Stomach (tissue), 9 donors: Measurements from ENCODE around the gene RSU1. TPM values are rescaled to one million over a fixed set of nuclear protein-coding genes. Genes with fewer than 3 reads are reported as not detected.

Experiments used
- DNase-seq, 2 donors: peaks; one replicate each; pipeline versions ENCODE4 v3.0.0 to v3.0.0-alpha.2; 2013 to 2019
- H3K27ac ChIP-seq, 5 donors: fragments of 200-600 bp in 4 of 5; sonication (generic) in 4 of 5; one replicate each; pipeline ENCODE4 v1.5.1; 2013 to 2019; ENCODE audit warnings: mild to moderate bottlenecking in 1 of 5, moderate library complexity in 1 of 5
- H3K27me3 ChIP-seq, 3 donors: fragments of 200-600 bp; sonication (generic); one replicate each; pipeline ENCODE4 v1.5.1; 2017 to 2019; ENCODE audit warnings: mixed run types in 1 of 3
- H3K36me3 ChIP-seq, 4 donors: fragments of 200-600 bp; sonication (generic); 1 replicate in 3 of 4; 2 replicates in 1 of 4; pipeline ENCODE4 v1.5.1; 2016 to 2019
- H3K4me1 ChIP-seq, 4 donors: fragments of 200-600 bp; sonication (generic); one replicate each; pipeline ENCODE4 v1.5.1; 2016 to 2019
- H3K4me3 ChIP-seq, 4 donors: fragments of 200-600 bp; sonication (generic) in 3 of 4; one replicate each; pipeline ENCODE4 v1.5.1; 2016 to 2019; ENCODE audit warnings: mild to moderate bottlenecking in 1 of 4
- H3K9me3 ChIP-seq, 4 donors: fragments of 200-600 bp; sonication (generic); one replicate each; pipeline ENCODE4 v1.5.1; 2016 to 2019
- EP300 ChIP-seq: sonication (generic); formaldehyde crosslinking; IDR thresholded peaks from one replicate; pipeline ENCODE4 v1.6.1; 2017; ENCODE audit warnings: antibody characterized with exemption
- POLR2A ChIP-seq, 4 donors: fragments of 450-650 bp; IDR thresholded peaks; one replicate each; pipeline ENCODE4 v1.6.1; 2016; ENCODE audit warnings: antibody characterized with exemption in 4 of 4, control low read depth in 2 of 4, mild to moderate bottlenecking in 1 of 4, moderate library complexity in 1 of 4
- POLR2AphosphoS5 ChIP-seq, 3 donors: sonication (generic); formaldehyde crosslinking; IDR thresholded peaks; one replicate each; pipeline ENCODE4 v1.6.1; 2016; ENCODE audit warnings: antibody characterized with exemption in 3 of 3
- WGBS, 5 donors: extraction: QIAGEN DNeasy Blood & Tissue Kit in 3 of 5; methylation state at CpG; one replicate each; pipeline versions ENCODE4 v1.1.5 to v1.1.7; 2013 to 2018; 5-methylcytosine and 5-hydroxymethylcytosine counted together
- intact Hi-C: fragments of 100-400 bp; cut with DNase I; formaldehyde crosslinking; loops from one replicate; pipeline ENCODE4 v1.15.1; 2023; ENCODE audit warnings: low total_unique reads
- polyA plus RNA-seq, 3 donors: library from polyadenylated mRNA; stranded (reverse); fragments of 200-250 nt; gene quantifications; one replicate each; pipeline ENCODE4 v1.2.3, GENCODE V29; 2013
- total RNA-seq, 5 donors: library from RNA; depleted of rRNA; stranded (reverse); fragments of >200 nt; gene quantifications; one replicate each; pipeline versions ENCODE4 v1.1.0 to v1.2.3, GENCODE V29; 2014 to 2016
- TF ChIP-seq, protein P1 (sequence below), 7 experiments: fragments of 450-650 bp in 4 of 7; fragments of 200-600 bp in 3 of 7; sonication (generic) in 3 of 7; IDR thresholded peaks; one replicate each; pipeline ENCODE4 v1.5.1; 2016 to 2019; ENCODE audit warnings: antibody characterized with exemption in 7 of 7, control low read depth in 2 of 7, mild to moderate bottlenecking in 1 of 7
- donor health status: healthy with polysubstance abuse.
- donor health status: Bipolar disorder and iron deficiency.
- donor health status: healthy.

The RSU1 gene
- total and polyA plus RNA-seq, 8 donors, result 8.7 to 43.8 (median 40.4) TPM

DNA sequence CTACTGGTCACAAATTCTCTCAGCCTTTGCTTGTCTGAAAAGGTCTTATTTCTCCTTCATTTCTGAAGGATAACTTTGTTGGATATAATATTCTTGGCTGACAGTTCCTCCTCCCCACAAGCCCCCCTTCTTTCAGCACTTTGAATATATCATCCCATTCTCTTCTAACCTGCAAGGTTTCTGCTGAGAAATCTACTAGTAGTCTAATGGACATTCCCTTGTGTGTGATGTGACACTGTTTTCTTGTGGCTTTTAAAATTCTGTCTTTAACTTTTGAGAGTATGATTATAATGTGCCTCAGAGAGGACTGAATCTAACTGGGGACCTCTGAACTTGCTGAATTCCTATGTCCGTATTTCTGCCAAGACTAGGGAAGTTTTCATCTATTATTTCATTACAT, 104.3 kb downstream of the RSU1 start:
- Histone ChIP-seq H3K4me3 (no peak overlapping the region), H3K27me3 (no peaks in the 10 kb centered on the region), H3K9me3 (peaks cover 0 to 24% (median 15%) of the 10 kb centered on the region in 4 donors), H3K36me3 (peaks cover 0 to 4% (median 3%) of the 10 kb centered on the region in 4 donors), H3K4me1 (no peaks in the 10 kb centered on the region), H3K27ac (no peak overlapping the region)
- intact Hi-C loops, result no loop called here
- no peak for DNase-seq
- TF ChIP-seq, protein P1, sequence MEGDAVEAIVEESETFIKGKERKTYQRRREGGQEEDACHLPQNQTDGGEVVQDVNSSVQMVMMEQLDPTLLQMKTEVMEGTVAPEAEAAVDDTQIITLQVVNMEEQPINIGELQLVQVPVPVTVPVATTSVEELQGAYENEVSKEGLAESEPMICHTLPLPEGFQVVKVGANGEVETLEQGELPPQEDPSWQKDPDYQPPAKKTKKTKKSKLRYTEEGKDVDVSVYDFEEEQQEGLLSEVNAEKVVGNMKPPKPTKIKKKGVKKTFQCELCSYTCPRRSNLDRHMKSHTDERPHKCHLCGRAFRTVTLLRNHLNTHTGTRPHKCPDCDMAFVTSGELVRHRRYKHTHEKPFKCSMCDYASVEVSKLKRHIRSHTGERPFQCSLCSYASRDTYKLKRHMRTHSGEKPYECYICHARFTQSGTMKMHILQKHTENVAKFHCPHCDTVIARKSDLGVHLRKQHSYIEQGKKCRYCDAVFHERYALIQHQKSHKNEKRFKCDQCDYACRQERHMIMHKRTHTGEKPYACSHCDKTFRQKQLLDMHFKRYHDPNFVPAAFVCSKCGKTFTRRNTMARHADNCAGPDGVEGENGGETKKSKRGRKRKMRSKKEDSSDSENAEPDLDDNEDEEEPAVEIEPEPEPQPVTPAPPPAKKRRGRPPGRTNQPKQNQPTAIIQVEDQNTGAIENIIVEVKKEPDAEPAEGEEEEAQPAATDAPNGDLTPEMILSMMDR (IDR thresholded peaks at IDR 0.05), result no peak
- TF ChIP-seq POLR2AphosphoS5 (IDR thresholded peaks at IDR 0.05) (no peak), POLR2A (IDR thresholded peaks at IDR 0.05) (no peak), EP300 (no peak)
- WGBS, 5 donors, result 98 to 100% (median 100%) methylated on average over 1 of the region's 1 CpG

DNA sequence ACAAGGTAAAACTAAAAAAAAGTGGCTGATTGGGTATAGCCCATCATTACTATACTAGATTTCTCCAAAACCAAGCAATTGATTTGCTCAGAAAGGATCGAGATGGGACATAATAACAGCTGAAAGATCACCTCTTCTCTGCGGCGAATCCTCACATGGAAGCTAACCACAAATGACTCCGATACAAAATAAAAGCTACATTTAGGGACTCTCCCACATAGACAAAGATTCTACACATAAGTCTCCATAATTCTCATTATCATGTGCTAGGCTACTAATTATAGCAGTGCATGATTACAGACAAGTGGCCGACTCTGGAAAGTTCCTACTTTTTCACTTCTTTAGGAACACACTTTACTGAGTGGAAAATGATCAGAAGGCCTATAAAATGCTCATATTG, 116.9 kb downstream of the RSU1 start:
- intact Hi-C loops, result no loop called here
- H3K9me3 ChIP-seq, result peaks cover 0 to 14% (median 0%) of the 10 kb centered on the region in 4 donors
- DNase-seq, result no peak
- no peak overlapping the region for H3K4me3 ChIP-seq
- no peaks in the 10 kb centered on the region for H3K27me3 ChIP-seq
- no peak for TF ChIP-seq EP300
- H3K36me3 ChIP-seq, result peaks cover 0 to 13% (median 0%) of the 10 kb centered on the region in 4 donors
- H3K27ac ChIP-seq, result no peak overlapping the region
- 91 to 96% (median 96%) methylated on average over 5 of the region's 5 CpGs for WGBS, 5 donors
- H3K4me1 ChIP-seq, result no peaks in the 10 kb centered on the region

DNA sequence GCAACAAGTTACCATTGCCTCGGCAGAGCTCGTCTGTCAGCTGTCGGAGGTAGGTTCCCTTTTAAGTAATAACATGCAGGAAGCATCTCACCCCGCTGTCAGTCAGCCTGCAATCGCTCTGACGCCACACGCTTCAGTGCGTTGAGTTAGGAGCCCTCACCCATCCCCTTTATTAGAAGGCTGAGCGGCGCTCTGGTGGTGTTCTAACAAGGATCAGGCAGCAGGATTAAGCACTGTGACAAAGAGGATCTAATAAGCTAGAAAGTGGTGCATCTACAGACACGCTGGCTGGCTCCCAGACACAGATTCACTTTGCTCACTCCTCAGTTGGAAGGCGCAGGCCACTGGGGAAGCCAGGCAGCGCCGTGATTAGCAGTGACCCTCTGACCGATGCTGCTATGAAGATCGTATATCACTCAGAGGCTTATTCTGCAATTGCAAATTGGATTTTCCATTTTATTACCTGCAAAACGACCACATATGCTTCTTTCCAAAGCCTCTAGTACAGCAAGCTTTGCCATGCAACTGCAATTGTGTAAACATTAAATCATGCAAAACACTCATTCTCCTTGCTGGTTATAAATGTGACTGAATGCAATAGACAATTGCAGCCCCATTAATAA, 117.7 kb downstream of the RSU1 start:
- Histone ChIP-seq H3K4me3 (no peak overlapping the region), H3K27me3 (no peaks in the 10 kb centered on the region), H3K9me3 (peaks cover 0 to 14% (median 0%) of the 10 kb centered on the region in 4 donors), H3K36me3 (peaks cover 0 to 21% (median 1%) of the 10 kb centered on the region in 4 donors), H3K27ac (no peak overlapping the region), H3K4me1 (no peaks in the 10 kb centered on the region)
- intact Hi-C loops, result no loop called here
- 86 to 93% (median 90%) methylated on average over 17 of the region's 17 CpGs for WGBS, 5 donors
- no peak for TF ChIP-seq POLR2AphosphoS5 (IDR thresholded peaks at IDR 0.05)
- no peak for TF ChIP-seq POLR2A (IDR thresholded peaks at IDR 0.05)
- TF ChIP-seq, protein P1 (IDR thresholded peaks at IDR 0.05), result no peak
- TF ChIP-seq EP300, result no peak
- no peak for DNase-seq

DNA sequence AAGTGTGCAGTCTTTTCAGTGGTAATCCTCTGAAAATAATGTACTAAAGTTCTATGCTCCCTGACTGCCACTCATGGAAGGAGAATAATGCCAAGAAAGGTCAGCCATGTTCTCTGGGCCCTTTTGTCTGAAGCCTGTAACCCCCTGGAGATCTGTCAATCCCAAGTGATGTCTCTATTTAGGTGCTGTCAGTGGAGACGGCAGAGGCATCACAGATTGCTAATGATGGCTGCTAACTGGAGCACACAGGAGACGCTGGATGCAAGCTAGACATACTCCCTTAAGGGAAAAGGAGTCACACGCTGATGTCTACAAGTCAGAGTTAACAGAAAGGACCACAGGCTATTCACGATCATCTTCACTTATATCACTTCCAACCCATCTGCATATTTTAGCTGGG, 118.8 kb downstream of the RSU1 start:
- TF ChIP-seq POLR2A (IDR thresholded peaks at IDR 0.05) (no peak), POLR2AphosphoS5 (IDR thresholded peaks at IDR 0.05) (no peak), EP300 (no peak)
- TF ChIP-seq, protein P1 (IDR thresholded peaks at IDR 0.05), result no peak
- Histone ChIP-seq H3K27me3 (no peaks in the 10 kb centered on the region), H3K9me3 (peaks cover 0 to 14% (median 0%) of the 10 kb centered on the region in 4 donors), H3K36me3 (peaks cover 0 to 31% (median 8%) of the 10 kb centered on the region in 4 donors), H3K4me1 (no peaks in the 10 kb centered on the region), H3K4me3 (no peak overlapping the region), H3K27ac (no peak overlapping the region)
- DNase-seq, result no peak
- WGBS, 5 donors, result 79 to 100% (median 88%) methylated on average over 3 to 4 of the region's 4 CpGs
- intact Hi-C loops, result no loop called here

DNA sequence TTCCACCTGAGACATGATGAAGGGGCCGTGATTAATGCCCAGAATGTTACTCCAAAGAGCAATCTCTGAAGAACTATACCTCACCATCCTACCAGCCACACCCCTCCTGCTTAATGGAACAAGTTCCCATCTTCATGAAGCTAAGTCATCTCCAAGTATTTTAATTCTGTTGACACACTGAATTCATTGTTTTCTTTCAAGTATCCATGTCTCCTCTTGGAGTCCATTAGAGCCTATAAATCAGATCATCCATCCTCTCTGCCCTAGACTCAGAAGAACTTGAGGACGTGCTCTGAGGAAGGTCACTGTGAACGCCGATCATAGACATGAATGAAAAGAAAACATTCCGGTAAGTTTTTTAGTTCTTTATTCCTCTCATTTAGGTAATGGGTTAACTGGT, 126.8 kb downstream of the RSU1 start:
- TF ChIP-seq POLR2AphosphoS5 (IDR thresholded peaks at IDR 0.05), result no peak
- TF ChIP-seq, protein P1 (IDR thresholded peaks at IDR 0.05), result no peak
- no peak for TF ChIP-seq POLR2A (IDR thresholded peaks at IDR 0.05)
- TF ChIP-seq EP300, result no peak
- no peaks in the 10 kb centered on the region for H3K27me3 ChIP-seq
- H3K9me3 ChIP-seq, result no peaks in the 10 kb centered on the region
- DNase-seq, result no peak
- H3K4me3 ChIP-seq, result no peak overlapping the region
- 91 to 95% (median 94%) methylated on average over 5 of the region's 5 CpGs for WGBS, 5 donors
- no peak overlapping the region for H3K27ac ChIP-seq
- H3K4me1 ChIP-seq, result no peaks in the 10 kb centered on the region
- H3K36me3 ChIP-seq, result peaks cover 0 to 40% (median 21%) of the 10 kb centered on the region in 4 donors
- intact Hi-C loops, result no loop called here
